Loucy (cell line): ENCODE data around the gene RBPJL.

ENCODE experiments used
- H2AFZ ChIP-seq: fragments of 200-600 bp; sonication (generic); 2 replicates; pipeline ENCODE4 v1.6.0; 2016; ENCODE audit warnings: antibody characterized with exemption, mild to moderate bottlenecking, low read length, moderate library complexity
- H3F3A ChIP-seq: fragments of 200-600 bp; 2 replicates; pipeline ENCODE4 v1.6.0; 2016; ENCODE audit warnings: antibody characterized with exemption, low read depth, mild to moderate bottlenecking
- H3K27me3 ChIP-seq: fragments of 200-600 bp; sonication (generic); 2 replicates; pipeline ENCODE4 v1.6.1; 2014; ENCODE audit warnings: low read length, mild to moderate bottlenecking; ENCODE audit not compliant: insufficient read depth, poor library complexity, severe bottlenecking
- H3K36me3 ChIP-seq: fragments of 200-600 bp; sonication (generic); 2 replicates; pipeline ENCODE4 v1.6.1; 2016; ENCODE audit warnings: low read length; ENCODE audit not compliant: insufficient read depth
- H3K4me1 ChIP-seq: fragments of 200-600 bp; sonication (generic); 2 replicates; pipeline ENCODE4 v1.5.1; 2014; ENCODE audit warnings: low read length, mild to moderate bottlenecking; ENCODE audit not compliant: insufficient read depth, poor library complexity, severe bottlenecking
- H3K4me2 ChIP-seq: fragments of 200-600 bp; sonication (generic); 2 replicates; pipeline ENCODE4 v1.6.0; 2014; ENCODE audit warnings: antibody characterized with exemption, low read length, low read depth, mild to moderate bottlenecking; ENCODE audit not compliant: poor library complexity, severe bottlenecking
- H3K4me3 ChIP-seq: fragments of 200-600 bp; sonication (generic); 2 replicates; pipeline ENCODE4 v1.5.1; 2014; ENCODE audit warnings: low read length, mild to moderate bottlenecking, mixed read lengths; ENCODE audit not compliant: poor library complexity, severe bottlenecking
- H3K79me2 ChIP-seq: fragments of 200-600 bp; sonication (generic); 2 replicates; pipeline ENCODE4 v1.6.1; 2014; ENCODE audit warnings: low read length; ENCODE audit not compliant: insufficient read depth
- H3K9ac ChIP-seq: fragments of 200-600 bp; sonication (generic); 2 replicates; pipeline ENCODE4 v1.6.0; 2014; ENCODE audit warnings: mild to moderate bottlenecking, low read depth, low read length, moderate library complexity; ENCODE audit not compliant: poor library complexity, severe bottlenecking
- H3K9me2 ChIP-seq: fragments of 200-600 bp; sonication (generic); replicated peaks from 2 replicates; pipeline ENCODE4 v1.6.1; 2016; ENCODE audit warnings: low read depth, low read length, mixed read lengths
- H3K9me3 ChIP-seq: fragments of 200-600 bp; sonication (generic); 2 replicates; pipeline ENCODE4 v1.6.1; 2014; ENCODE audit warnings: mild to moderate bottlenecking, antibody characterized with exemption, low read length, low read depth; ENCODE audit not compliant: insufficient read depth
- H4K20me1 ChIP-seq: fragments of 200-600 bp; sonication (generic); 2 replicates; pipeline ENCODE4 v1.6.0; 2014; ENCODE audit warnings: antibody characterized with exemption, low read length, mild to moderate bottlenecking; ENCODE audit not compliant: insufficient read depth, poor library complexity, severe bottlenecking
- EZH2phosphoT487 ChIP-seq: fragments of 200-600 bp; IDR thresholded peaks from 2 replicates; pipeline ENCODE4 v1.6.1; 2018; ENCODE audit warnings: antibody characterized with exemption, mild to moderate bottlenecking, moderate library complexity, borderline replicate concordance
- TF ChIP-seq, protein P1 (sequence below): fragments of 200-600 bp; sonication (generic); conservative IDR thresholded peaks from 2 replicates; pipeline ENCODE4 v1.5.1; 2014; ENCODE audit warnings: mild to moderate bottlenecking, antibody characterized with exemption, low read length

Gene RBPJL

DNA sequence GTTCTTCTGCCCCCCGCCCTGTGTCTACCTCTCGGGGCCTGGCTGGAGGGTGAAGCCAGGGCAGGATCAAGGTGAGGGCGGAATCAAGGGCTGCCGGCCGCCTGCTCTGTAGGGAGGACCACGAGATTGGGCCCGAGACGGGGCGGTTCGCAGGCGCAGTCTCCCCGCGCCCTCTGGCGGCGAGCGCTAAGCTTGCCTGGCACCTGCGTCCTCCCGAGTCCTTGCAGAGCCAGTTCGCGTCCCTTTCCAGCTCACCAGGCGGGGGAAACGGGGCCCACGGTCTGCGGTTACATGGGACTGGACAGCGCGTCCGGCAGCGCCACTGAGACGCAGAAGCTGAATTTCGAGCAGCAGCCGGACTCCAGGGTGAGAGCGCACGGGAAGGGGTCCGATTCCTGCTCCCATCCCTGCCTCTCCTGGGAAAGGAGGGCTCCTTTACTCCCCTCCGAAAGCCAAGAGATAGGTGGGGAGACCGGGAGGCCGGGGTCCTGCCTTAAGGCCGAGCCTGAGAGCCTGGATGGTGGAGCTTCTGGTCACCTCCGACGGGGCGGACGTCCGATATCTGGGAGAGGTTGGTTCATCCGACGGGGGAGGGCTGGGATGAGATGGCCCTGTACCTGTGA is 5.1 kb downstream of the RBPJL start:
- no peaks in the 10 kb centered on the region for H3K9me2 ChIP-seq
- no peaks in the 10 kb centered on the region for H3K4me1 ChIP-seq
- H3K4me2 ChIP-seq: no peak overlapping the region
- no peak overlapping the region for H3K4me3 ChIP-seq
- H3K9ac ChIP-seq: no peak overlapping the region
- H4K20me1 ChIP-seq: no peaks in the 10 kb centered on the region
- H3K79me2 ChIP-seq: no peaks in the 10 kb centered on the region
- H3K36me3 ChIP-seq: no peaks in the 10 kb centered on the region
- H2AFZ ChIP-seq: no peak overlapping the region
- no peaks in the 10 kb centered on the region for H3K9me3 ChIP-seq
- H3F3A ChIP-seq: no peaks in the 10 kb centered on the region
- no peak for TF ChIP-seq EZH2phosphoT487
- TF ChIP-seq, protein P1, sequence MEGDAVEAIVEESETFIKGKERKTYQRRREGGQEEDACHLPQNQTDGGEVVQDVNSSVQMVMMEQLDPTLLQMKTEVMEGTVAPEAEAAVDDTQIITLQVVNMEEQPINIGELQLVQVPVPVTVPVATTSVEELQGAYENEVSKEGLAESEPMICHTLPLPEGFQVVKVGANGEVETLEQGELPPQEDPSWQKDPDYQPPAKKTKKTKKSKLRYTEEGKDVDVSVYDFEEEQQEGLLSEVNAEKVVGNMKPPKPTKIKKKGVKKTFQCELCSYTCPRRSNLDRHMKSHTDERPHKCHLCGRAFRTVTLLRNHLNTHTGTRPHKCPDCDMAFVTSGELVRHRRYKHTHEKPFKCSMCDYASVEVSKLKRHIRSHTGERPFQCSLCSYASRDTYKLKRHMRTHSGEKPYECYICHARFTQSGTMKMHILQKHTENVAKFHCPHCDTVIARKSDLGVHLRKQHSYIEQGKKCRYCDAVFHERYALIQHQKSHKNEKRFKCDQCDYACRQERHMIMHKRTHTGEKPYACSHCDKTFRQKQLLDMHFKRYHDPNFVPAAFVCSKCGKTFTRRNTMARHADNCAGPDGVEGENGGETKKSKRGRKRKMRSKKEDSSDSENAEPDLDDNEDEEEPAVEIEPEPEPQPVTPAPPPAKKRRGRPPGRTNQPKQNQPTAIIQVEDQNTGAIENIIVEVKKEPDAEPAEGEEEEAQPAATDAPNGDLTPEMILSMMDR: no peak
- no peaks in the 10 kb centered on the region for H3K27me3 ChIP-seq

DNA sequence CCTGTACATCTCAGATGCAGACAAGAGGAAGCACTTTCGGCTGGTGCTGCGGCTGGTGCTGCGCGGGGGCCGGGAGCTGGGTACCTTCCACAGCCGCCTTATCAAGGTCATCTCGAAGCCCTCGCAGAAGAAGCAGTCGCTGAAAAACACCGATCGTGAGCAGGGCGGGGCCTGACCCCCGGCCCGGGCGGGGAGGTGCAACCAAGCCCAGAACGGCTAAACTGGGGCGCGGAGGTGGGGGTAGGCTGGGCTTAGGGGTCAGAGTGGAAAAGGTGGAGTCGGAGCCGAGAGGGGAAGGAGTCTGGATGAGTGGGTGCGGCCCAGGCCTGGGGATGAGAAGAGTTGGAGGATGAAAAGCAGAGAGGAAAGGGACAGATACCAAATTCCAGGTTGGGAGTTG is 5.6 kb downstream of the RBPJL start:
- no peaks in the 10 kb centered on the region for H3F3A ChIP-seq
- H3K27me3 ChIP-seq: no peaks in the 10 kb centered on the region
- H3K4me2 ChIP-seq: no peak overlapping the region
- no peaks in the 10 kb centered on the region for H3K79me2 ChIP-seq
- no peak overlapping the region for H3K4me3 ChIP-seq
- no peaks in the 10 kb centered on the region for H3K9me2 ChIP-seq
- H3K9ac ChIP-seq: no peak overlapping the region
- no peaks in the 10 kb centered on the region for H4K20me1 ChIP-seq
- TF ChIP-seq, protein P1: no peak
- TF ChIP-seq EZH2phosphoT487: no peak
- H3K4me1 ChIP-seq: no peaks in the 10 kb centered on the region
- H3K36me3 ChIP-seq: no peaks in the 10 kb centered on the region
- H3K9me3 ChIP-seq: no peaks in the 10 kb centered on the region
- H2AFZ ChIP-seq: no peak overlapping the region

DNA sequence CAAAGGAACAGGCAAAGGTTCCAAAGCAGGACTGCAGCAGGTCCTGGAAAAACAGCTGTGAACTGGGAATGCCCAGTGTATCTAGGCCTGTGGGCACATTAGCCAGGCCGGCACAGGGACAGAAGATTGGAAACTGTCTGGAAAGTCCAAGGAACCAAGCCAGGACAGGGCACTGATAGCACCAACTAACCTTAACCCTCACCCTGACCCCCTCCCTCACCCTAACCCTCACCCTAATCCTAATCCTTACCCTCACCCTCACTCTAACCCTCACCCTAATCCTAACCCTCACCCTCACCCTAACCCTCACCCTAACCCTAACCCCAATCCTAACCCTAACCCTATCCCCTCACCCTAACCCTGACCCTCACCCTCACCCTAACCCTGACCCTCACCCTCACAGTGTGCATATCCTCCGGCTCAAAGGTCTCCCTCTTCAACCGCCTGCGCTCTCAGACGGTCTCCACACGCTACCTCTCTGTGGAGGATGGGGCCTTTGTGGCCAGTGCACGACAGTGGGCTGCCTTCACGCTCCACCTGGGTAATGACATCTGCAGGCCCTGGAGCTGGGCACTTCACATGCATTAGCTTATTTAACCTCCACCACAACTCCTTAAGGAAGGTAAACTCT is 6.5 kb downstream of the RBPJL start:
- no peaks in the 10 kb centered on the region for H4K20me1 ChIP-seq
- no peaks in the 10 kb centered on the region for H3K36me3 ChIP-seq
- no peaks in the 10 kb centered on the region for H3F3A ChIP-seq
- H3K4me2 ChIP-seq: no peak overlapping the region
- H3K79me2 ChIP-seq: no peaks in the 10 kb centered on the region
- no peak overlapping the region for H2AFZ ChIP-seq
- no peak overlapping the region for H3K4me3 ChIP-seq
- H3K9me3 ChIP-seq: no peaks in the 10 kb centered on the region
- H3K9ac ChIP-seq: no peak overlapping the region
- H3K4me1 ChIP-seq: peaks cover 3% of the 10 kb centered on the region
- H3K27me3 ChIP-seq: no peaks in the 10 kb centered on the region
- no peak for TF ChIP-seq EZH2phosphoT487
- TF ChIP-seq, protein P1: no peak
- no peaks in the 10 kb centered on the region for H3K9me2 ChIP-seq
